ENCODE data around the gene ANTXRL. TPM values are rescaled to one million over a fixed set of nuclear protein-coding genes. Genes with fewer than 3 reads are reported as not detected.

Gene ANTXRL
- total RNA-seq, 1 donor from 2014 or later = not detected

Other genes with a start within 250 kb of the ANTXRL start
- gene MSMB, start 240.7 kb upstream of the ANTXRL start, total RNA-seq = not detected in 2 replicates
- gene ANXA8L1, start 88.8 kb downstream of the ANTXRL start, total RNA-seq = not detected in 2 replicates
- gene NPY4R, start 179.0 kb downstream of the ANTXRL start, total RNA-seq = not detected in 2 replicates

Data from activated T-helper 1 cell treated with anti-CD3 and anti-CD28 coated beads, Interleukin-12 subunit alpha, Interleukin-12 subunit beta, Interleukin-2, Interleukin-4 antibody, amounts not matched to agents 30 ng/mL and 10 ng/mL and 1 ng/mL, durations not matched to agents 14 hours and 24 hours and 36 hours (primary cell).